Suprapubic skin (tissue), 4 donors: ENCODE measurements around the gene COLEC11.

ENCODE experiments used
- CTCF ChIP-seq, 2 donors: fragments of 200-600 bp in 1 of 2; fragments of 450-650 bp in 1 of 2; sonication (generic) in 1 of 2; IDR thresholded peaks; one replicate each; pipeline ENCODE4 v1.5.1; 2016 to 2019; ENCODE audit warnings: antibody characterized with exemption in 2 of 2, mild to moderate bottlenecking in 1 of 2, moderate library complexity in 1 of 2
- POLR2A ChIP-seq, 2 donors: fragments of 450-650 bp; IDR thresholded peaks; one replicate each; pipeline ENCODE4 v1.6.1; 2017; ENCODE audit warnings: antibody characterized with exemption in 2 of 2, mild to moderate bottlenecking in 2 of 2, moderate library complexity in 2 of 2
- POLR2AphosphoS5 ChIP-seq, 3 donors: sonication (generic); formaldehyde crosslinking; IDR thresholded peaks; one replicate each; pipeline ENCODE4 v1.6.1; 2017; ENCODE audit warnings: antibody characterized with exemption in 3 of 3

- TF ChIP-seq POLR2A (IDR thresholded peaks at IDR 0.05) (no peak), POLR2AphosphoS5 (IDR thresholded peaks at IDR 0.05) (no peak), CTCF (IDR thresholded peaks at IDR 0.05) (no peak)
Observed at GRCh38 chr2:3639653-3640052, 44.7 kb downstream of the COLEC11 start.
